Left cardiac atrium (tissue), 4 donors: ENCODE data around the gene ACO2. TPM values are rescaled to one million over a fixed set of nuclear protein-coding genes. Genes with fewer than 3 reads are reported as not detected.

ENCODE experiments used
- ATAC-seq, 2 donors: fragments of 200-7000 bp; cut with Tn5 transposase; one replicate each; pipeline ENCODE4 v1.9.1; 2020; ENCODE audit warnings: mild to moderate bottlenecking in 2 of 2, moderate library complexity in 2 of 2
- DNase-seq: peaks from one replicate; pipeline ENCODE4 v3.0.0-alpha.2; 2020
- intact Hi-C, 2 donors: fragments of 100-400 bp; cut with DNase I; formaldehyde crosslinking; loops; one replicate each; pipeline versions ENCODE4 v1.14.1 to v1.15.1; 2022 to 2023
- total RNA-seq, 2 donors: library from RNA; stranded (reverse); fragmentation: NEBNext Ultra II Directional; extraction: Animal tissue kit (Norgen Biotek cat#: 25700); gene quantifications; one replicate each; pipeline ENCODE4 v1.2.1, GENCODE V29; 2021
- donor health status: DM: no; HTN: yes; CAD: no.
- donor health status: DM: no; HTN: yes; CAD: no; lungs with severe emphysema.
- donor health status: DM: yes; HTN: yes; CAD: no.
- donor health status: Dilated cardiomyopathy.

The ACO2 gene
- total RNA-seq, 2 donors from 2014 or later: 415 to 523 TPM

DNA sequence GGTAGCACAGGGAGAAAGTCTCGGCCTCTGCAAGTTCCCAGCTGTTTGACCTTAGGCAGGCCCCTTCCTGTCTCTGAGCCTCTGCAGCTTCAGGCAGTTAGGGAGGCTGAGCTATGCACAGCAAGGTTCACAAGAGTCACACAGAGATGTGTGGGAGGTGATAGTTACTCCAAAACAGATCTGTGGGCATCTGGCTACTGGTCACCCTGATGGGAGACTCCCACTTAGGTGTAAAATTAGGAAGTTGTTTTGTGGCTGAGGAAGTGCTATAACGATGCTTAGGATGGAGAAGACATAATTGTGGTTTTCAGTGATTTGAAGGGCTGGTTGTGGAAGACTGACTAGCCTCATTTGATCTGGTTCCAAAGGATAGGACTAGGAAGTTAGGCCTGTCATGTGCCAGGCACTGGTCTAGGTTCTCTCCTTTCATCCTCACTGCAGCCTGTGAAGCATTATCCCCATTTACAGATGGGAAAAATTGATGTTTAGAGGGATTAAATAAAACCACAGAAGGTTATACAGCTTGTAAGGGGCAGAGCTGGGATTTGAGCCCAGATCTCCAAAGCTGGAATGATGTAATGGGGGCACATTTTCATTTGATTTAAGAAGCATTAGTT is 13.5 kb downstream of the ACO2 start:
- no peak for ATAC-seq
- intact Hi-C loops: no loop called here
- no peak for DNase-seq

DNA sequence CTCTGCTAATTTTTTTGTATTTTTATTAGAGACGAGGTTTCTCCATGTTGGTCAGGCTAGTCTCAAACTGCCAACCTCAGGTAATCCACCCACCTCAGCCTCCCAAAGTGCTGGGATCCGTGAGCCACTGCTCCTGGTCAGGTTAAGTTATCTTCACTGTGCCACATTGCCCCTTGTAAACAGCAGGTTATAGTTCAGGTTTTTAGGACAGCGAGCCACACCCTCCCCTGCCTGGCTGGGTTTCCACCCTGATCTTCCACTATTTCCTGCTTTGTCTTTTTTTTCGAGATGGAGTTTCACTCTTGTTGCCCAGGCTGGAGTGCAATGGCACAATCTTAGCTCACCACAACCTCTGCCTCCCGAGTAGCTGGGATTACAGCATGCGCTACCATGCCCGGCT is 16.1 kb downstream of the ACO2 start:
- intact Hi-C loops: no loop called here
- no peak for DNase-seq
- no peak for ATAC-seq

DNA sequence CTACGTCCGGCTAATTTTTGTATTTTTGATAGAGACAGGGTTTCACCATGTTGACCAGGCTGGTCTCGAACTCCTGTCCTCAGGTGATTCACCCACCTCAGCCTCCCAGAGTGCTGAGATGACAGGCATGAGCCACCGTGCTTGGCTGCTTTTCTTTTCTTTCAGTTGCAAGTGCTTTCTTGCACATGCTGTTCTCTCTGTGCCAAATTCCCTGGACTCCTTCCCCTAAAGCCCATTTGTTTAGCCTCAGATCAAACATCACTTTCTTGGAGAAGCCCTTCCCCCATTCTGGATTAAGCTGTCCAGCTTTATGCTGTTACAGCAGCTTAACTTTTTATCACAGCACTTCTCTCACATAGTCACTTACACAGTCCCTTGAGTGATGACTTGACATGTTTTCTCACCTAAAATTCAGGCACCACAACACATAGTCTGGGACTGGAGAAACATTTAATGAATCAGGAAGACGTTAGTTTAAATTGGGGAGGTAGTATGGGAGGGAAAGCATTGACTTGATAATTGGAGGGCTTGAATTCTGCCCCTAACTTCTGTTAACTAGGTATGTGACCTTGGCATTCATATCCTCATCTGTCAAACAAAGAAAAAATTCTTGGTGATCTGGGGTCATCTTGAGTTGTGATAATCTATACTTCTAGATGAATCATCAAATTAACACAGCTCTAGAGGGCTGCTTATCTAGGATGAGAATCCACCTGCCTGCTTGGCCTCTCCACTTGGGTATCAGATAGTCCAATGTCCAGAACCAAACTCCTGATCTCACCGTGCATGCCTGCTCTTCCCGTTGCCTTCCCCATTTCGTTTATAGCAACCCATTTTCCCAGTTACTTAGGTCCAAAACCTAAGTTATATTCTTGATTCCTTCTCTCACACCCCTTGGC is 18.4 kb downstream of the ACO2 start:
- intact Hi-C loops: no loop called here
- ATAC-seq (no peak), DNase-seq (no peak)

- intact Hi-C loops: no loop called here
- DNase-seq: no peak
- ATAC-seq: no peak
Observed at GRCh38 chr22:41488076-41488475, 19.2 kb downstream of the ACO2 start.

DNA sequence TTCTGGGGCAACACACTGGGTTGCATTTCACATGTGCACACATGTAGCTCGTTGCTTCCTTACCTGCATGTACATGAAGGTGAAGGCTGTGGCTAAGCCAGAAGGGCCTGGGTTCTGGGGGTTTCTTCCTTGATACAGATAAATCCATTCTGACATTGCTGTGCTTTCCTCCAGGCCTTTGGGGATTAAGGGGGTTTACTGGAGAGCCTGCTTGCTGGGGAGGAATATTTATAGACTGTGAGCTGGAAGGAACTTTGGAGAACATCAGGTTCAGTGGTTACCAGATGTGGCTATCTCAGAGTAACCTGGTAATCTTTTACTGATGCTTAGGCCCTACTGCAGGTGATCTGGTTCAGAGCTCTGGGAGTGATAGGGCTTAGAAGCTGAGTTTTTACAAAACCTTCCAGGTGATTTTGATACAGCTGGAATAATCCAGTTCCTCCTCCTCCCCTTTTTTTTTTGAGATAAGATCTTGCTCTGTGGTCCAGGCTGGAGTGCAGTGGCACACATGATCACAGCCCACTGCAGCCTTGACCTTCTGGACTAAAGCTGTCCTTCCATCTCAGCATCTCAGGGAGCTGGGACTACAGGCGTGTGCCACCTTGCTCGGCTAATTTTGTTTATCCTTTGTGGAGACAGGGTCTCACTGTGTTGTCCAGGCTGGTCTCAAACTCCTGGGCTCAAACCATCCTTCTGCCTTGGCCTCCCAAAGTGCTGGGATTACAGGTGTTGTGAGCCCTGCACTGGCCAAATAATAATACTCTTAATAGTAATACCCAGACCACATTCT is 19.9 kb downstream of the ACO2 start:
- intact Hi-C loops: no loop called here
- ATAC-seq (no peak), DNase-seq (no peak)

DNA sequence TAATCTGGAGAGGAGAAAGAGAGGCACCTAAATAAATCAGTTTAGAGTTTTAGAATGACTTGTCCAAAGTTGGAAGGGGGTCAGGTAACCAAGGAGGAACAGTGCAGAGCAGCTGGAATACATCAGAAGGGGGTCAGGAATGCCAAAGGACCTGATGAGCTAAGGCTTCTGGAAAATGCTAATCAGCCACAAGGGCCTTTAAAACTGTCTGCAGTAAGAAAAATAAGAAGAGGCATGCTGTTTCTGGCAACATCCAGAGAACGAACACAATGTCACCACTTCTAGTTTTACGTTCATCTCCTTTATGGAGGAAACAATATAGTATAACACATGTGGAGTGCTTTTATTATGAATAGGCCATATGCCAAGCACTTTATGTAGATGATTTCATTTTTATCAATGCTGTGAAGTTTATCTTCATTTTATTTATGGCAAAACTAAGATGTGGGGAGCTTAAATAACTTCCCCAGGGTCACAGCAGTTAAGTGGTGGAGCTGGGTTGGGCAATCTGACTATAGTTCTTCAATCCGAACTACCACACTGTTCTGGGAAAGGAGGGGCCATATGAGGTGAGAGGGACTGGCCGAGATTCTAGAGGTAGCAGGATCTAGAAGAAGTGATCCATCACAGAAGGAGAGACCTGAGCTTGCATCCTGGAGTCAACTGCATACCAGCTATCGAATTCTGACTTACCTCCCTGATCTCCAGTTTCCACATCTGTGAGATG is 22.6 kb downstream of the ACO2 start:
- ATAC-seq (peak in 1 of 2 donors; percentile 45), DNase-seq (no peak)
- intact Hi-C loops: no loop called here

DNA sequence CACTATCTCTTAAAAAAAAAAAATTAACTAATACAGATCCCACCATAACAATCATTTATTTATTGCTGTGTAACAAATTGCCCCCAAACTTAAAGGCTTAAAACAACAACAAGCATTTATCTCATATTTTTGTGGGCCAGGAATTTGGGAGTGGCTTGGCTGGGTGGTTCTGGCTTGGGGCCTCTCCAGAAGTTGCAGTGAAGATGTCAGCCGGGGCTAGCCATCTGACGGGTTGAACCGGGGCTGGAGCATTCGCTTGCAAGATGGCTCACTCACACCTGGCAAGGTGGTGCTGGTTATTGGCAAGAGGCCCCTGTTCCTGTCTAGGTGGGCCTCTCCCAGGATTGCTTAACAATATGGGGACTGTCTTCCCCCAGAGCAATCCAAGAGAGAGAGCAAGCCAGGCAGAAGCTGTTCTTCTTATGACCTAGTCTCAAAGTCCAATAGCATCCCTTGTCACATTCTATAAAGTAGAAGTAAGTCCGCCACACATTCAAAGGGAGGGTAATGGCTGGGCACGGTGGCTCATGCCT is 29.5 kb downstream of the ACO2 start:
- peak in 1 of 2 donors; percentile 46 for ATAC-seq
- intact Hi-C loops: no loop called here
- DNase-seq: no peak

- DNase-seq (no peak), ATAC-seq (peak in 1 of 2 donors; percentile 34)
- intact Hi-C loops: no loop called here
Observed at GRCh38 chr22:41499624-41500280, 30.8 kb downstream of the ACO2 start.

GRCh38 chr22:41500303-41500702 is 31.4 kb downstream of the ACO2 start:
- intact Hi-C loops: no loop called here
- ATAC-seq (no peak), DNase-seq (no peak)

- ATAC-seq (no peak), DNase-seq (no peak)
- intact Hi-C loops: no loop called here
Observed at GRCh38 chr22:41501209-41501608, 32.3 kb downstream of the ACO2 start.

DNA sequence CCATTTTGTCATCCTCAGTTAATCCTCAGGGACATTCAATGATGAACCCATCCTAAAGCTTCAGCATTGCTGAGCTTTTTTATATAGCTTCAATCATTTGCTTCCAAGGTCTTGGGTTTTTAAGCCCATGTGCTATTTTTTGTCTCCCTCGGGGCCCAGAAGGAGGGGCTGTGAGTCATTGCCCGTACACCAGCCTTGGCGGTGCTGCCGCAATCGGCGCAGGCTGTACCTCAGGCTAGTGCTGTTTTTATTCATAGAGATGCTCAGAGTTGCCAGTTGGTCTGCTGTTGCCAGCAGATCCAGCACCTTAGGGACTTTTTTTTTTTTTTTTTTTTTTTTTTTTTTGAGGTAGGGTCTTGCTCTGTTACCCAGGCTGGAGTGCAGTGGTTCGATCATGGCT is 35.5 kb downstream of the ACO2 start:
- peak; percentile 64 for DNase-seq
- ATAC-seq: peak; percentile 62 to 74
- intact Hi-C loops: no loop called here

- ATAC-seq (no peak), DNase-seq (no peak)
- intact Hi-C loops: no loop called here
Observed at GRCh38 chr22:41504816-41505215, 35.9 kb downstream of the ACO2 start.

- no peak for ATAC-seq
- no peak for DNase-seq
- intact Hi-C loops: no loop called here
Observed at GRCh38 chr22:41505511-41506220, 36.7 kb downstream of the ACO2 start.

- DNase-seq (no peak), ATAC-seq (no peak)
- intact Hi-C loops: no loop called here
Observed at GRCh38 chr22:41507330-41508063, 38.6 kb downstream of the ACO2 start.

DNA sequence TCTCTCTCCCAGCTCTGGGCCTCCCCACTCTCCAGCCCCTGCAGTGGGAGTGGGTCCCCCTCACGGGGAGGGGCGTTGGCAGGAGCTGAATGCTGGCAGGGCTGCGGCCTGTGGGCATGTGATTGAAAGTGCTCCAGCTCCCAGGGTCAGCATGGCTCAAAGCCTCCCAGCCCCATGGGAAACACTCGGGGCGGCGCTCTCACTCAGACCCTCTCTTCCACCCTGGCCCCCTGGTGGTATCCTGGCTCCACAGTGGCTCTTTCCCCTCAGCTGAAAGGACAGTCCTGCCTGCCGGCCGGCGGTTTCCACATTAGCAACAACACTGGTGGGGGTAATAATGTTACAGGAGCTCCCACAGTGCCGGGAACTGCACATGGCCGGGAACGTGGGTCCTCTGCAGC is 39.9 kb downstream of the ACO2 start:
- DNase-seq: peak; percentile 33
- intact Hi-C loops: no loop called here
- ATAC-seq: peak in 1 of 2 donors; percentile 56

DNA sequence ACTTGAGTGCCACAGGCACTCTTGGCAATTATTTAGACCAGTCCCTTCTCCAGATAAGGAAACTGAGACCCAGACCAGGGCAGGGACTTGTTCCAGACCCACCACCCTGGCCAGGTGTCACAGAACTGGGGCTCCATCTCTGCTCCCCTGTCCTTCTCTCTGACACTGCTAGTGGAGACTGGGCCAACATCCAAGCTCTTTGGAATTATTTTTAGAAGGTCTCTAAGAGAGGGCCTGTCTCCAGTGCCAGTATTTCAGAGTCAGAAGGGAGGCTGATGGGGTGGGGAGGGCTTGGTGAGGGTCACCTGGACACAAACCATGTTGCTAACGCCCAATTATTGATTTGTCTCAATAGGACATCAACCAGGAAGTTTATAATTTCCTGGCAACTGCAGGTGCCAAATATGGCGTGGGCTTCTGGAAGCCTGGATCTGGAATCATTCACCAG is 42.6 kb downstream of the ACO2 start:
- intact Hi-C loops: no loop called here
- ATAC-seq (peak; percentile 40 to 58), DNase-seq (peak; percentile 30)
